Natural killer cell treated with Interleukin-12 subunit alpha and Interleukin-12 subunit beta and Interleukin-15 and Interleukin-18, amount 100 ng/mL, for 72 hours (primary cell): ENCODE results near the gene WDR4. TPM values are rescaled to one million over a fixed set of nuclear protein-coding genes. Genes with fewer than 3 reads are reported as not detected.
"Not testable (repeated sequence)": the region's sequence is repeated elsewhere in the genome, so short reads cannot be mapped to it uniquely, and the experiment has no call there.

ENCODE experiments used
- ATAC-seq, 2 donors: fragments of 150-1000 bp; cut with Tn5 transposase in 1 of 2; sonication (Bioruptor Pico), chemical (Tn5 transposase) in 1 of 2; 2 replicates each; pipeline ENCODE4 v1.10.0; 2021
- DNase-seq: peaks from one replicate; pipeline ENCODE4 v3.0.0; 2022; ENCODE audit warnings: low spot score
- H3K27ac Mint-ChIP-seq, 2 donors: 1 replicate in 1 of 2; 2 replicates in 1 of 2; pipeline ENCODE4 v1.8.0; 2022; ENCODE audit warnings: mixed read lengths in 2 of 2, mild to moderate bottlenecking in 1 of 2, moderate library complexity in 1 of 2
- H3K27me3 Mint-ChIP-seq, 2 donors: 1 replicate in 1 of 2; 2 replicates in 1 of 2; pipeline ENCODE4 v1.8.0; 2022; ENCODE audit warnings: mixed read lengths in 2 of 2
- H3K36me3 Mint-ChIP-seq: one replicate; pipeline ENCODE4 v1.8.0; 2022; ENCODE audit warnings: mixed read lengths
- H3K4me1 Mint-ChIP-seq, 2 donors: 1 replicate in 1 of 2; 2 replicates in 1 of 2; pipeline ENCODE4 v1.8.0; 2022; ENCODE audit warnings: low read depth in 2 of 2, mixed read lengths in 2 of 2, mild to moderate bottlenecking in 1 of 2
- H3K4me3 Mint-ChIP-seq: one replicate; pipeline ENCODE4 v1.8.0; 2022; ENCODE audit warnings: mixed read lengths
- H3K9me3 Mint-ChIP-seq: 2 replicates; pipeline ENCODE4 v1.8.0; 2022; ENCODE audit warnings: mixed read lengths
- total RNA-seq, 2 donors: library from RNA; stranded (reverse); gene quantifications; one replicate each; pipeline ENCODE4 v1.2.3, GENCODE V29; 2022

WDR4 gene
- total RNA-seq, 2 donors from 2014 or later = 28.5 to 112 TPM

DNA sequence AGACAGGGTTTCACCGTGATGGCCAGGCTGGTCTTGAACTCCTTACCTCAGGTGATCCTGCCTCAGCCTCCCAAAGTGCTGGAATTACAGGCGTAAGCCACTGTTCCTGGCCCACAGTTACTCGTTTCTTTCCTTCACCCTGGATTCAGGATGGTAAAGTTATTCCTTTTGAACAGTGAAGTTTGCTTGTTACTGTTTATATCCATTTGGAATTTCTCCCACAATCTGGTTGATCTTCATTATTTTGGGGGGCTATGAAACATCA lies 43.0 kb downstream of the WDR4 start:
- H3K36me3 Mint-ChIP-seq = no peaks in the 10 kb centered on the region
- peaks cover 22% of the 10 kb centered on the region in 2 donors for H3K4me1 Mint-ChIP-seq
- peaks cover 7 to 14% of the 10 kb centered on the region in 2 donors for H3K27me3 Mint-ChIP-seq
- H3K4me3 Mint-ChIP-seq = no peak overlapping the region
- no peaks in the 10 kb centered on the region for H3K9me3 Mint-ChIP-seq
- DNase-seq = no peak
- H3K27ac Mint-ChIP-seq = no peak overlapping the region
- ATAC-seq = no peak

DNA sequence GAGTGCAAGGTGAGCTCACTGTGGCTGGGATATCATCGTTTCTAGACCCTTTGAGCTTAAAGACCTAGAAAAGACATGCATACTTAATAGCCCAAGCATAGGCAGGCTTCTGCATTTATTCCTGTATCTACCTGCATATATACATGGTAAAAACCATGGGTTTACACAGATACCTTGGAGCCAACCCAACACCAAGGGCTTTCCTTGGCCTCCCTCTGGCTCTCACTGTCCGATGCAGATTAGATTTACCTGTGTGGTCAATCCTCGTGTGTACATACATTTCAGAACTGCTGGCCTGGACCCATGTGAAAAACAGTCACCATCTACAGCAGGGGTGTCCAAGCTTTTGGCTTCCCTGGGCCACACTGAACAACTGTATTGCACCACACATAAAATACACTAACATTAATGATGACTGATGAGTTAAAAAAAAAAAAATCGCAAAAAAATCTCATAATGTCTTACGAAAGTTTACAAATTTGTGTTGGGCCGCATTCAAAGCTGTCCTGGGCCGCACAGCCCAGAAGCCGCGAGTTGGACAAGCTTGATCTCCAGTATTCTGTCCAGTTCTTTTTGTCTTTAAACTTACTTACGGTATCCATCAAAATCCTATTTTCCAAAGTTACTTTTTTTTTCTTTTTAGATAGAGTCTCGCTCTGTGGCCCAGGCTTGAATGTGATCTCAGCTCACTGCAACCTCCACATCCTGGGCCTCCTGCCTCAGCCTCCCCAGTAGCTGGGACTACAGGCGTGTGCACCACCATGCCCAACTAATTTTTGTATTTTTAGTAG lies 43.5 kb downstream of the WDR4 start:
- Mint-ChIP-seq H3K9me3 (no peaks in the 10 kb centered on the region), H3K27me3 (peaks cover 7 to 14% of the 10 kb centered on the region in 2 donors), H3K27ac (no peak overlapping the region), H3K4me3 (no peak overlapping the region), H3K4me1 (peaks cover 22% of the 10 kb centered on the region in 2 donors), H3K36me3 (no peaks in the 10 kb centered on the region)
- ATAC-seq (no peak), DNase-seq (no peak)

GRCh38 chr21:42835211-42835610 lies 44.1 kb downstream of the WDR4 start:
- Mint-ChIP-seq H3K27me3 (peaks cover 7 to 17% of the 10 kb centered on the region in 2 donors), H3K4me1 (peaks cover 22 to 25% of the 10 kb centered on the region in 2 donors), H3K4me3 (no peak overlapping the region), H3K27ac (no peak overlapping the region), H3K9me3 (no peaks in the 10 kb centered on the region), H3K36me3 (no peaks in the 10 kb centered on the region)
- DNase-seq (no peak), ATAC-seq (no peak)

DNA sequence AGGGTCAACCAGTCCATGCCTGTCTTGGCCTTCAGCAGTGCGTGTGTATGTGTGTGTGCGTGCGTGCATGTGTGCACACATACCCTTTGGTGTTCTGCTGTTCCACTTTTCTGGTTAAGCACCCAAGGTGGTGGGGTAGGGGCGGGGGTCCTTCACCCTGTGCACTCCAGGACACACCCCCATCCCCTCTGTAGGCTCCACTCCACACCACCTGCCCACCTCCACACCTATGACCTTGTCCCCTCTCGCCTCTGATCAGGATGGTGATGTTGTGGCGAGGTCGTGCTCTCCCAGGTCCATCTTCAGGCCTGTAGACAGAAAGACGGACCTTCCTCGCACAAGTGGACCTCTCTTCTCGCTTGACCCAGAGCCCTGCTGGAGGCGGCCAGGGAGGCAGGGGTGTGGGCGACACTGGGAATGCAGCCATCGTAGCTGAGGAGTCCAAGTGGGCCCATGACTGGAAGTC lies 44.6 kb downstream of the WDR4 start:
- Mint-ChIP-seq H3K4me3 (no peak overlapping the region), H3K27ac (no peak overlapping the region), H3K36me3 (no peaks in the 10 kb centered on the region), H3K4me1 (peaks cover 22 to 25% of the 10 kb centered on the region in 2 donors), H3K9me3 (no peaks in the 10 kb centered on the region), H3K27me3 (peaks cover 7 to 17% of the 10 kb centered on the region in 2 donors)
- DNase-seq (no peak), ATAC-seq (no peak)

- Mint-ChIP-seq H3K36me3 (no peaks in the 10 kb centered on the region), H3K27me3 (peaks cover 12 to 22% of the 10 kb centered on the region in 2 donors), H3K4me1 (peaks cover 22 to 25% of the 10 kb centered on the region in 2 donors), H3K27ac (no peak overlapping the region), H3K4me3 (no peak overlapping the region), H3K9me3 (no peaks in the 10 kb centered on the region)
- ATAC-seq (no peak), DNase-seq (no peak)
These were observed 45.2 kb downstream of the WDR4 start for GRCh38 chr21:42833859-42834725.

DNA sequence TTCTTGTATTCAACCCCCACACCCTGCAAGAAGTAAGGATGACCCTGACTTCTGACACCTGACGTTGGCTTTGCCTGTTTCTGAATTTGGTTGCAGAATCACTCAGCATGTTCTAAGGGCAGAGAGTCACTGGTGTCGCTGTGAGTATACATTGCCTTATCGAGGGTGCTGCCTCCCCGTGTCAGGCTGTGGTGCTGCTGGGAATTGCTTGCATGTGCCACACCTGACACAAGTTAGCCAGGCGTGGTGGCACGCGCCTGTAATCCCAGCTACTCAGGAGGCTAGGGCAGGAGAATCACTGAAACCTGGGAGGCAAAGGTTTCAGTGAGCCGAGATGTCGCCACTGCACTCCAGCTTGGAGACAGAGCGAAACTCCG lies 45.9 kb downstream of the WDR4 start:
- ATAC-seq = peak in 1 of 2 donors; percentile 73

GRCh38 chr21:42832321-42832630 lies 47.1 kb downstream of the WDR4 start:
- not testable (repeated sequence) for DNase-seq
- H3K4me1 Mint-ChIP-seq = peaks cover 22 to 25% of the 10 kb centered on the region in 2 donors

More for the DNA sequence above, 45.9 kb downstream of the WDR4 start:
- no peak for DNase-seq
- peak overlapping the region in 1 of 2 donors; percentile 69 for H3K27ac Mint-ChIP-seq
- peak overlapping the region; percentile 42 for H3K4me3 Mint-ChIP-seq
- peaks cover 22 to 25% of the 10 kb centered on the region in 2 donors for H3K4me1 Mint-ChIP-seq
- H3K27me3 Mint-ChIP-seq = peaks cover 14 to 24% of the 10 kb centered on the region in 2 donors
- no peaks in the 10 kb centered on the region for H3K36me3 Mint-ChIP-seq
- H3K9me3 Mint-ChIP-seq = no peaks in the 10 kb centered on the region

GRCh38 chr21:42830456-42831455 lies 48.6 kb downstream of the WDR4 start:
- Mint-ChIP-seq H3K9me3 (no peaks in the 10 kb centered on the region), H3K27ac (no peak overlapping the region), H3K4me3 (no peak overlapping the region), H3K27me3 (peaks cover 33 to 35% of the 10 kb centered on the region in 2 donors), H3K4me1 (peaks cover 22% of the 10 kb centered on the region in 2 donors), H3K36me3 (no peaks in the 10 kb centered on the region)
- DNase-seq (no peak), ATAC-seq (peak; percentile 26 to 55)

More at GRCh38 chr21:42832321-42832630, 47.1 kb downstream of the WDR4 start:
- H3K9me3 Mint-ChIP-seq, ATAC-seq, H3K36me3 Mint-ChIP-seq, H3K4me3 Mint-ChIP-seq, H3K27ac Mint-ChIP-seq: not testable (repeated sequence)
- H3K27me3 Mint-ChIP-seq = peaks cover 26 to 32% of the 10 kb centered on the region in 2 donors

GRCh38 chr21:42829954-42830353 lies 49.4 kb downstream of the WDR4 start:
- H3K27ac Mint-ChIP-seq = no peak overlapping the region
- peaks cover 22% of the 10 kb centered on the region in 2 donors for H3K4me1 Mint-ChIP-seq
- no peak overlapping the region for H3K4me3 Mint-ChIP-seq
- no peaks in the 10 kb centered on the region for H3K9me3 Mint-ChIP-seq
- H3K36me3 Mint-ChIP-seq = no peaks in the 10 kb centered on the region
- H3K27me3 Mint-ChIP-seq = peaks cover 41% of the 10 kb centered on the region in 2 donors
- DNase-seq = no peak
- no peak for ATAC-seq

DNA sequence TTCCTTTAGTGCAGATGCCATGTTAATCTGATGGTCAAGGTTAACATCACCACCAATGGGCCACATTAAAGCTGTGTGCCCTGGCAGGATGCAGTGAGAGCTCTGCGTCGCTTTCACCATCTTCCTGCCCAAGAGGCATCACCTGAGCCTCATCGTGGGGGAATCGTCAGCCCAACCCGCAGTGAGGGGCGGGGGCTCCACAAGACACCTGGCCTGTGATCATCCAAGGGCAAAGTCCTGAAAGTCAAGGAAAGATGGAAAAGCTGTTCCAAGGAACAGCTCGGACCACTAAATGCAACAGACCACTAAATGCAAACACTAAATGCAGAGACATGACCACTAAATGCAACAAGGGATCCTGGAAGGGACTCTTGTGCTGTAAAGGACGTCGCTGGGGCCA lies 49.9 kb downstream of the WDR4 start:
- ATAC-seq (no peak), DNase-seq (no peak)
- H3K36me3 Mint-ChIP-seq = no peaks in the 10 kb centered on the region
- H3K4me1 Mint-ChIP-seq = peaks cover 22% of the 10 kb centered on the region in 2 donors
- H3K27me3 Mint-ChIP-seq = peaks cover 44 to 46% of the 10 kb centered on the region in 2 donors
- H3K27ac Mint-ChIP-seq = peak overlapping the region in 1 of 2 donors; percentile 35
- no peak overlapping the region for H3K4me3 Mint-ChIP-seq
- H3K9me3 Mint-ChIP-seq = no peaks in the 10 kb centered on the region

DNA sequence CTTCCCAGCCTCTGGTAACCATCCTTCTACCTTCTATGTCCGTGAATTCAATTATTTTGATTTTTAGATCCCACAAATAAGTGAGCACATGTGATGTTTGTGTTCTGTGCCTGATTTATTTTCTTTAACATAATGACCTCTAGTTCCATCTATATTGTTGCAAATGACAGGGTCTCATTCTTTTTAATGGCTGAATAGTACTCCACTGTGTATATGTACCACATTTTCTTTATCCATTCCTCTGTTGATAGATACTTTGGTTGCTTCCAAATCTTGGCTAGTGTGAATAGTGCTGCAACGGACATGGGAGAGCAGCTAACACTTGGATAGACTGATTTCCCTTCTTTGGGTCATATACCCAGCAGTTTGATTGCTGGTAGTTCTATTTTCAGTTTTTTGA lies 51.8 kb downstream of the WDR4 start:
- Mint-ChIP-seq H3K27me3 (peaks cover 33 to 42% of the 10 kb centered on the region in 2 donors), H3K36me3 (no peaks in the 10 kb centered on the region), H3K9me3 (no peaks in the 10 kb centered on the region), H3K4me1 (peaks cover 7 to 13% of the 10 kb centered on the region in 2 donors), H3K27ac (no peak overlapping the region), H3K4me3 (no peak overlapping the region)
- ATAC-seq (no peak), DNase-seq (no peak)

DNA sequence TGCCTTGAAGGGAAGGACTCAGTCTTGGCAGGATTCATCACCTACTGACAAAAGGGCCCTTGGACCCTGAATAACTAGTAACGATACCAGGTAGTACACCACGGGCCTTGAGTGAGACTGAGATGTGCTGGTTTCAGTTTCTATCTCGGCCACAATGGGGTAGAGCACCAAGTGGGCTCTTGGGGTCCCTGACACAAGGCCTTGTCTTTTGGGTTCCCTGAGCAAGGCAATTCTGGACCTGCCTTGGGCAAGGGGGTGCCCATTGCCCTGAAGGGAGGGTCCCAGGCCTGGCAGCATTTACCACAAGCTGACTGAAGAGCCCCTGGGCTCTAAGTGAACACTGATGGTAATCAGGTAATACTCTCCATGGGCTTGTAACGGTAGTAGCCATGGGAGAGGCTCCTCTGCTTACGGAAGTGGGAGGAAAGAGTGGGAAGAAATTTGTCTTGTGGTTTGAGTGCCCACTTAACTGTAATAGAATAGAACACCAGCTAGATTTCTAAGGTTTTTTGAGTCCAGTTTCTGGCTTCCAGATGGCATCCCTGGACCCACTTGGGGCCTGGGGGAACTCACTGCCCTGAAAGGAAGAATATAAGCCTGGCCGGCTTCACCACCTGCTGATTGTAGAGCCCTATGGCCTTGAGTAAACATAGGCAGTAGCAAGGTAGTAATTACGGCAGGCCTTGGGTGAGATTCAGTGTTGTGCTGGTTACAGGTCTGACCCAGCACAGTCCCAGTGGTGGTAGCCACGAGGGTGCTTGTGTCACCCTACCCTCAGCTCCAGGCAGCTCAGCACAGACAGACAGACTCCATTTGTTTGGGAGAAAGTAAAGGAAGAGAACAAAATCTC lies 58.5 kb downstream of the WDR4 start:
- DNase-seq (no peak), ATAC-seq (no peak)
- peaks cover 9 to 26% of the 10 kb centered on the region in 2 donors for H3K27me3 Mint-ChIP-seq
- H3K4me1 Mint-ChIP-seq = no peaks in the 10 kb centered on the region
- H3K4me3 Mint-ChIP-seq = no peak overlapping the region
- no peak overlapping the region for H3K27ac Mint-ChIP-seq
- H3K9me3 Mint-ChIP-seq = no peaks in the 10 kb centered on the region
- H3K36me3 Mint-ChIP-seq = no peaks in the 10 kb centered on the region
